HepG2 (cell line): ENCODE results near the gene RFX2. TPM values are rescaled to one million over a fixed set of nuclear protein-coding genes. Genes with fewer than 3 reads are reported as not detected.
A peak's percentile ranks its signal among the peaks of the same experiment; 100 is the strongest.

Experiments
- ATF1 ChIP-seq: IDR thresholded peaks from 2 replicates; pipeline ENCODE4 v1.6.1; 2016; ENCODE audit warnings: mild to moderate bottlenecking, control low read depth
- ATRX ChIP-seq: sonication (generic); formaldehyde crosslinking; IDR thresholded peaks from 2 replicates; pipeline ENCODE4 v1.4.0; 2020; ENCODE audit warnings: missing genetic modification reagents, borderline replicate concordance
- GTF3A ChIP-seq: sonication (generic); formaldehyde crosslinking; conservative IDR thresholded peaks from 2 replicates; pipeline ENCODE4 v1.4.0; 2020; ENCODE audit warnings: mild to moderate bottlenecking, missing genetic modification reagents
- HOXD1 ChIP-seq: sonication (generic); formaldehyde crosslinking; IDR thresholded peaks from 2 replicates; pipeline ENCODE4 v1.5.0; 2020; ENCODE audit warnings: missing genetic modification reagents
- KDM1A ChIP-seq: IDR thresholded peaks from 2 replicates; pipeline ENCODE4 v1.6.1; 2016; ENCODE audit warnings: missing compliant biosample characterization
- PAX8 ChIP-seq: sonication (generic); formaldehyde crosslinking; IDR thresholded peaks from 2 replicates; pipeline ENCODE4 v1.8.0; 2022; ENCODE audit warnings: mild to moderate bottlenecking, missing genetic modification reagents, borderline replicate concordance
- RFXANK ChIP-seq: IDR thresholded peaks from 2 replicates; pipeline ENCODE4 v1.6.1; 2016
- RFXAP ChIP-seq: sonication (generic); formaldehyde crosslinking; IDR thresholded peaks from 2 replicates; pipeline ENCODE4 v1.4.0; 2020; ENCODE audit warnings: missing genetic modification reagents, borderline replicate concordance
- STAG1 ChIP-seq: sonication (generic); formaldehyde crosslinking; IDR thresholded peaks from 2 replicates; pipeline ENCODE4 v1.4.0; 2020; ENCODE audit warnings: missing genetic modification reagents
- YEATS2 ChIP-seq: sonication (generic); formaldehyde crosslinking; IDR thresholded peaks from 2 replicates; pipeline ENCODE4 v1.4.0; 2020; ENCODE audit warnings: missing genetic modification reagents, borderline replicate concordance
- ZNF235 ChIP-seq: sonication (generic); formaldehyde crosslinking; IDR thresholded peaks from 2 replicates; pipeline ENCODE4 v1.8.1; 2023; ENCODE audit warnings: mild to moderate bottlenecking, missing genetic modification reagents, borderline replicate concordance
- polyA plus RNA-seq, 8 experiments: library from polyadenylated mRNA; depleted of rRNA in 3 of 8; stranded (reverse) in 7 of 8; unstranded in 1 of 8; fragments of >200 nt; fragmentation: Illumina TruSeq in 4 of 8; extraction: Trizol in 4 of 8; gene quantifications; 2 replicates each; pipeline versions ENCODE4 v1.2.1 to v1.2.3, GENCODE V29; 2011 to 2016; ENCODE audit warnings: low read depth in 4 of 8, missing spikeins in 1 of 8, mixed read lengths in 1 of 8; ENCODE audit not compliant: insufficient read depth in 1 of 8
- total RNA-seq, 5 experiments: library from RNA; depleted of rRNA; stranded (reverse); fragments of >200 nt; fragmentation: Illumina TruSeq; extraction: Trizol; gene quantifications; 2 replicates each; pipeline ENCODE4 v1.2.3, GENCODE V29; 2016; ENCODE audit warnings: low read depth in 1 of 5
- TF ChIP-seq, protein P1 (sequence below): sonication (generic); formaldehyde crosslinking; IDR thresholded peaks from 2 replicates; pipeline ENCODE4 v1.8.1; 2023; ENCODE audit warnings: mild to moderate bottlenecking, missing genetic modification reagents
- TF ChIP-seq, protein P2 (sequence below): sonication (generic); formaldehyde crosslinking; IDR thresholded peaks from 2 replicates; pipeline ENCODE4 v1.5.1; 2020; ENCODE audit warnings: mild to moderate bottlenecking, missing genetic modification reagents, moderate library complexity
- TF ChIP-seq, protein P3 (sequence below): sonication (generic); formaldehyde crosslinking; conservative IDR thresholded peaks from 2 replicates; pipeline ENCODE4 v1.8.0; 2022; ENCODE audit warnings: missing genetic modification reagents
- TF ChIP-seq, protein P4 (sequence below): sonication (generic); formaldehyde crosslinking; conservative IDR thresholded peaks from 2 replicates; pipeline ENCODE4 v1.5.0; 2020; ENCODE audit warnings: missing genetic modification reagents
- TF ChIP-seq, protein P5 (sequence below): sonication (generic); formaldehyde crosslinking; IDR thresholded peaks from 2 replicates; pipeline ENCODE4 v1.5.0; 2020; ENCODE audit warnings: mild to moderate bottlenecking, missing genetic modification reagents, moderate library complexity

The RFX2 gene
- total and polyA plus RNA-seq, 2 of the 13 experiments (the other 11 are each of a cell fraction or from before 2014, with no cell fraction given): 2.8 to 3.3 TPM

DNA sequence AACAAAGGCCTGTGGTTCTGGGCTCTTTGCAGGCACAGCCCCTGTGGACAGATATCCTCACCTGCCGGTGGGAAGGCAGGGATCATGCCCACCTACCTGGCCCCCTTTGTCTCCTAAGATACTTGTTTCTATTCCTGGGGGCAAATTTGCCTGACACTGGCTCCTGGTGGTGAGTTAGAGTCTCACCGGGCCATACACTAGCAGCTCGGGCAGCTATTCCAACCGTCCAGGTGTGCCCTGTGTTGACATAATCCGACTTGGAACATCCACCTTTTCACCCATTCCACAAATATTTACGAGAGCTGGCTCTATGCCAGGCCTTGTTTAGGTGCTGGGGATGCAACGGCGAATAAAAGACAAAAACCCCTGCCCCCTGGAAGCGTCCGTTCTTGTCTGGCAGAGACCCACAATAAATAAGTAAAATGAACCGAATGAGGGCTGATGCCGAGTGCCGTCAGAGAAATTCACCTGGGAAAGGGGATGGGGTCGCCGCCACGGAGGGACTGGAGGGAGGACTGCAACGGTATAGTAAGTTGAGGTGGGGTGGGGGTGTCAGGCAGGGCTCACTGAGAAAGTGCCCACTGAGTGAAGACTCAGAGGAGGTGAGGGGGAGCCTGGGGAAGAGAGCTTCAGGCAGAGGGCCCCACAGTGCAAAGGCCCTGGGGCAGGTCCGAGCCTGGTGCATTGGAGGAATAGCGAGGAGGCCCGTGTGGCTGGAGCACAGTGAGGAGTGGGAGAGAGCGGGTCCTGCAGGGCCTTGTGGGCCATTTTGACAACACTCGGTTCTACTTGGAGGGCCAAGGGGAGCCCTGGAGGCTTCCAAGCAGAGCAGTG lies 89.1 kb downstream of the RFX2 start (continued):
- TF ChIP-seq, protein P1, sequence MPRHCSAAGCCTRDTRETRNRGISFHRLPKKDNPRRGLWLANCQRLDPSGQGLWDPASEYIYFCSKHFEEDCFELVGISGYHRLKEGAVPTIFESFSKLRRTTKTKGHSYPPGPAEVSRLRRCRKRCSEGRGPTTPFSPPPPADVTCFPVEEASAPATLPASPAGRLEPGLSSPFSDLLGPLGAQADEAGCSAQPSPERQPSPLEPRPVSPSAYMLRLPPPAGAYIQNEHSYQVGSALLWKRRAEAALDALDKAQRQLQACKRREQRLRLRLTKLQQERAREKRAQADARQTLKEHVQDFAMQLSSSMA (CRISPR knock-in tag): no peak
- TF ChIP-seq HOXD1 (CRISPR knock-in tag) (no peak), ZNF235 (no peak), ATRX (CRISPR knock-in tag) (no peak), ATF1 (no peak), RFXAP (no peak), YEATS2 (CRISPR knock-in tag) (no peak), KDM1A (CRISPR knock-in tag) (0 out of 2 replicates have a peak, but pooled peaks have one; percentile 45), STAG1 (CRISPR knock-in tag) (peak; percentile 5; the same call in 1 of the 2 replicates), RFXANK (CRISPR knock-in tag) (no peak), GTF3A (CRISPR knock-in tag) (no peak), PAX8 (no peak)
- TF ChIP-seq, protein P2, sequence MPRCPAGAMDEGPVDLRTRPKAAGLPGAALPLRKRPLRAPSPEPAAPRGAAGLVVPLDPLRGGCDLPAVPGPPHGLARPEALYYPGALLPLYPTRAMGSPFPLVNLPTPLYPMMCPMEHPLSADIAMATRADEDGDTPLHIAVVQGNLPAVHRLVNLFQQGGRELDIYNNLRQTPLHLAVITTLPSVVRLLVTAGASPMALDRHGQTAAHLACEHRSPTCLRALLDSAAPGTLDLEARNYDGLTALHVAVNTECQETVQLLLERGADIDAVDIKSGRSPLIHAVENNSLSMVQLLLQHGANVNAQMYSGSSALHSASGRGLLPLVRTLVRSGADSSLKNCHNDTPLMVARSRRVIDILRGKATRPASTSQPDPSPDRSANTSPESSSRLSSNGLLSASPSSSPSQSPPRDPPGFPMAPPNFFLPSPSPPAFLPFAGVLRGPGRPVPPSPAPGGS (CRISPR knock-in tag): no peak
- TF ChIP-seq, protein P3, sequence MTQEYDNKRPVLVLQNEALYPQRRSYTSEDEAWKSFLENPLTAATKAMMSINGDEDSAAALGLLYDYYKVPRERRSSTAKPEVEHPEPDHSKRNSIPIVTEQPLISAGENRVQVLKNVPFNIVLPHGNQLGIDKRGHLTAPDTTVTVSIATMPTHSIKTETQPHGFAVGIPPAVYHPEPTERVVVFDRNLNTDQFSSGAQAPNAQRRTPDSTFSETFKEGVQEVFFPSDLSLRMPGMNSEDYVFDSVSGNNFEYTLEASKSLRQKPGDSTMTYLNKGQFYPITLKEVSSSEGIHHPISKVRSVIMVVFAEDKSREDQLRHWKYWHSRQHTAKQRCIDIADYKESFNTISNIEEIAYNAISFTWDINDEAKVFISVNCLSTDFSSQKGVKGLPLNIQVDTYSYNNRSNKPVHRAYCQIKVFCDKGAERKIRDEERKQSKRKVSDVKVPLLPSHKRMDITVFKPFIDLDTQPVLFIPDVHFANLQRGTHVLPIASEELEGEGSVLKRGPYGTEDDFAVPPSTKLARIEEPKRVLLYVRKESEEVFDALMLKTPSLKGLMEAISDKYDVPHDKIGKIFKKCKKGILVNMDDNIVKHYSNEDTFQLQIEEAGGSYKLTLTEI (CRISPR knock-in tag): no peak
- TF ChIP-seq, protein P4, sequence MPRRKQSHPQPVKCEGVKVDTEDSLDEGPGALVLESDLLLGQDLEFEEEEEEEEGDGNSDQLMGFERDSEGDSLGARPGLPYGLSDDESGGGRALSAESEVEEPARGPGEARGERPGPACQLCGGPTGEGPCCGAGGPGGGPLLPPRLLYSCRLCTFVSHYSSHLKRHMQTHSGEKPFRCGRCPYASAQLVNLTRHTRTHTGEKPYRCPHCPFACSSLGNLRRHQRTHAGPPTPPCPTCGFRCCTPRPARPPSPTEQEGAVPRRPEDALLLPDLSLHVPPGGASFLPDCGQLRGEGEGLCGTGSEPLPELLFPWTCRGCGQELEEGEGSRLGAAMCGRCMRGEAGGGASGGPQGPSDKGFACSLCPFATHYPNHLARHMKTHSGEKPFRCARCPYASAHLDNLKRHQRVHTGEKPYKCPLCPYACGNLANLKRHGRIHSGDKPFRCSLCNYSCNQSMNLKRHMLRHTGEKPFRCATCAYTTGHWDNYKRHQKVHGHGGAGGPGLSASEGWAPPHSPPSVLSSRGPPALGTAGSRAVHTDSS (CRISPR knock-in tag): no peak
- TF ChIP-seq, protein P5, sequence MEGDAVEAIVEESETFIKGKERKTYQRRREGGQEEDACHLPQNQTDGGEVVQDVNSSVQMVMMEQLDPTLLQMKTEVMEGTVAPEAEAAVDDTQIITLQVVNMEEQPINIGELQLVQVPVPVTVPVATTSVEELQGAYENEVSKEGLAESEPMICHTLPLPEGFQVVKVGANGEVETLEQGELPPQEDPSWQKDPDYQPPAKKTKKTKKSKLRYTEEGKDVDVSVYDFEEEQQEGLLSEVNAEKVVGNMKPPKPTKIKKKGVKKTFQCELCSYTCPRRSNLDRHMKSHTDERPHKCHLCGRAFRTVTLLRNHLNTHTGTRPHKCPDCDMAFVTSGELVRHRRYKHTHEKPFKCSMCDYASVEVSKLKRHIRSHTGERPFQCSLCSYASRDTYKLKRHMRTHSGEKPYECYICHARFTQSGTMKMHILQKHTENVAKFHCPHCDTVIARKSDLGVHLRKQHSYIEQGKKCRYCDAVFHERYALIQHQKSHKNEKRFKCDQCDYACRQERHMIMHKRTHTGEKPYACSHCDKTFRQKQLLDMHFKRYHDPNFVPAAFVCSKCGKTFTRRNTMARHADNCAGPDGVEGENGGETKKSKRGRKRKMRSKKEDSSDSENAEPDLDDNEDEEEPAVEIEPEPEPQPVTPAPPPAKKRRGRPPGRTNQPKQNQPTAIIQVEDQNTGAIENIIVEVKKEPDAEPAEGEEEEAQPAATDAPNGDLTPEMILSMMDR (CRISPR knock-in tag): peak; percentile 27; the same call in 1 of the 2 replicates
